H9 (cell line): ENCODE results near the gene DUSP2. TPM values are rescaled to one million over a fixed set of nuclear protein-coding genes. Genes with fewer than 3 reads are reported as not detected.

Experiments used
- DNase-seq: peaks from one replicate; pipeline ENCODE4 v3.0.0-alpha.2; 2017
- H2AFZ ChIP-seq: one replicate; pipeline ENCODE4 v1.6.1; 2013; ENCODE audit warnings: mild to moderate bottlenecking, low read length, control low read depth, moderate library complexity
- H2AK5ac ChIP-seq: 2 replicates; pipeline ENCODE4 v1.6.1; 2013; ENCODE audit warnings: low read length, control low read depth, mixed read lengths; ENCODE audit not compliant: insufficient read length
- H2BK120ac ChIP-seq: one replicate; pipeline ENCODE4 v1.6.1; 2013; ENCODE audit warnings: low read depth, mild to moderate bottlenecking, low read length, control low read depth, inconsistent platforms; ENCODE audit not compliant: poor library complexity, severe bottlenecking
- H2BK12ac ChIP-seq: 2 replicates; pipeline ENCODE4 v1.6.1; 2013; ENCODE audit warnings: low read length, control low read depth, mixed read lengths, low read depth; ENCODE audit not compliant: insufficient read length
- H2BK15ac ChIP-seq: 2 replicates; pipeline ENCODE4 v1.6.1; 2013; ENCODE audit warnings: low read depth, low read length, control low read depth
- H2BK20ac ChIP-seq: one replicate; pipeline ENCODE4 v1.6.1; 2013; ENCODE audit warnings: low read depth, mild to moderate bottlenecking, low read length, control low read depth, inconsistent platforms; ENCODE audit not compliant: poor library complexity, severe bottlenecking
- H2BK5ac ChIP-seq: 2 replicates; pipeline ENCODE4 v1.6.1; 2013; ENCODE audit warnings: low read length, control low read depth, mixed read lengths; ENCODE audit not compliant: insufficient read length
- H3K14ac ChIP-seq: 2 replicates; pipeline ENCODE4 v1.6.1; 2013; ENCODE audit warnings: low read length, control low read depth; ENCODE audit not compliant: insufficient read depth
- H3K18ac ChIP-seq: 2 replicates; pipeline ENCODE4 v1.6.1; 2013; ENCODE audit warnings: low read depth, mild to moderate bottlenecking, mixed read lengths, low read length, control low read depth; ENCODE audit not compliant: insufficient read length
- H3K23ac ChIP-seq: 2 replicates; pipeline ENCODE4 v1.6.1; 2013; ENCODE audit warnings: low read length, control low read depth, mixed read lengths, low read depth; ENCODE audit not compliant: insufficient read length
- H3K23me2 ChIP-seq: 2 replicates; pipeline ENCODE4 v1.6.1; 2013; ENCODE audit warnings: low read depth, mild to moderate bottlenecking, mixed read lengths, low read length, control low read depth; ENCODE audit not compliant: insufficient read length, poor library complexity, severe bottlenecking
- H3K27ac ChIP-seq: 2 replicates; pipeline ENCODE4 v1.5.1; 2013; ENCODE audit warnings: low read length, control low read depth, mixed read lengths, low read depth; ENCODE audit not compliant: insufficient read length
- H3K27me3 ChIP-seq: 2 replicates; pipeline ENCODE4 v1.6.1; 2013; ENCODE audit warnings: low read length, control low read depth, inconsistent platforms; ENCODE audit not compliant: insufficient read depth
- H3K4ac ChIP-seq: 2 replicates; pipeline ENCODE4 v1.6.1; 2013; ENCODE audit warnings: low read depth, mild to moderate bottlenecking, control low read depth, inconsistent platforms, low read length, moderate library complexity
- H3K4me1 ChIP-seq: 2 replicates; pipeline ENCODE4 v1.6.1; 2013; ENCODE audit warnings: low read length, control low read depth, inconsistent platforms; ENCODE audit not compliant: insufficient read depth
- H3K4me2 ChIP-seq: 2 replicates; pipeline ENCODE4 v1.6.1; 2013; ENCODE audit warnings: low read length, control low read depth, mixed read lengths; ENCODE audit not compliant: insufficient read length, insufficient read depth
- H3K56ac ChIP-seq: 2 replicates; pipeline ENCODE4 v1.6.1; 2013; ENCODE audit warnings: low read depth, mild to moderate bottlenecking, mixed read lengths, low read length, control low read depth; ENCODE audit not compliant: insufficient read length
- H3K79me1 ChIP-seq: 2 replicates; pipeline ENCODE4 v1.6.1; 2013; ENCODE audit warnings: low read depth, mild to moderate bottlenecking, moderate library complexity, low read length, control low read depth, inconsistent platforms; ENCODE audit not compliant: insufficient read depth, poor library complexity, severe bottlenecking
- H3K79me2 ChIP-seq: 2 replicates; pipeline ENCODE4 v1.6.1; 2013; ENCODE audit warnings: low read length, control low read depth, inconsistent platforms; ENCODE audit not compliant: insufficient read depth
- H3K9ac ChIP-seq: 2 replicates; pipeline ENCODE4 v1.6.1; 2013; ENCODE audit warnings: low read length, control low read depth, mixed read lengths; ENCODE audit not compliant: insufficient read length; ENCODE audit errors: extremely low read depth
- H3K9me3 ChIP-seq: one replicate; pipeline ENCODE4 v1.6.1; 2013; ENCODE audit warnings: low read depth, low read length, inconsistent platforms; ENCODE audit not compliant: control insufficient read depth
- H3T11ph ChIP-seq: one replicate; pipeline ENCODE4 v1.6.1; 2013; ENCODE audit warnings: mild to moderate bottlenecking, low read length, control low read depth, inconsistent platforms
- H4K20me1 ChIP-seq: one replicate; pipeline ENCODE4 v1.6.1; 2013; ENCODE audit not compliant: control insufficient read depth, insufficient read length, insufficient read depth
- H4K5ac ChIP-seq: 2 replicates; pipeline ENCODE4 v1.6.1; 2013; ENCODE audit warnings: low read depth, mild to moderate bottlenecking, mixed read lengths, low read length, control low read depth; ENCODE audit not compliant: insufficient read length
- H4K8ac ChIP-seq: replicated peaks from 2 replicates; pipeline ENCODE4 v1.6.1; 2013; ENCODE audit warnings: low read length, control low read depth, mixed read lengths, low read depth; ENCODE audit not compliant: insufficient read length
- H4K91ac ChIP-seq: 2 replicates; pipeline ENCODE4 v1.6.1; 2013; ENCODE audit warnings: low read depth, mild to moderate bottlenecking, moderate library complexity, mixed read lengths, low read length, control low read depth; ENCODE audit not compliant: insufficient read length
- H3K27ac Mint-ChIP-seq, 3 experiments: 2 replicates in 2 of 3; 3 replicates in 1 of 3; pipeline ENCODE4 v1.8.0; 2020 to 2021; ENCODE audit warnings: mixed read lengths in 3 of 3, mild to moderate bottlenecking in 1 of 3, moderate library complexity in 1 of 3
- H3K27me3 Mint-ChIP-seq: 2 replicates; pipeline ENCODE4 v1.8.0; 2021; ENCODE audit warnings: low read depth, mild to moderate bottlenecking, moderate library complexity, mixed read lengths
- H3K36me3 Mint-ChIP-seq, 3 experiments: 2 replicates in 2 of 3; 3 replicates in 1 of 3; pipeline ENCODE4 v1.8.0; 2020 to 2021; ENCODE audit warnings: low read depth in 3 of 3, mixed read lengths in 3 of 3; ENCODE audit not compliant: insufficient read depth in 1 of 3
- H3K4me1 Mint-ChIP-seq, 2 experiments: 2 replicates each; pipeline ENCODE4 v1.8.0; 2020; ENCODE audit warnings: mixed read lengths in 2 of 2
- H3K4me3 Mint-ChIP-seq, 2 experiments: 2 replicates in 1 of 2; 3 replicates in 1 of 2; pipeline ENCODE4 v1.8.0; 2020 to 2021; ENCODE audit warnings: mild to moderate bottlenecking in 2 of 2, mixed read lengths in 2 of 2, moderate library complexity in 1 of 2
- H3K9me3 Mint-ChIP-seq, 2 experiments: 2 replicates in 1 of 2; 3 replicates in 1 of 2; pipeline ENCODE4 v1.8.0; 2020; ENCODE audit warnings: mild to moderate bottlenecking in 2 of 2, mixed read lengths in 2 of 2, moderate library complexity in 1 of 2
- WGBS: extraction: QIAGEN DNeasy Blood & Tissue Kit; methylation state at CpG from one replicate; pipeline ENCODE4 v1.1.7; 2013; ENCODE audit warnings: missing lambda C conversion rate, low lambda C conversion rate, mixed read lengths; ENCODE audit not compliant: insufficient read length; ENCODE audit errors: extremely low coverage; 5-methylcytosine and 5-hydroxymethylcytosine counted together
- total RNA-seq: library from RNA; stranded (reverse); gene quantifications from 2 replicates; pipeline ENCODE4 v1.2.1, GENCODE V29; 2021
- TF ChIP-seq, protein P1 (sequence below): fragments of 200-600 bp; sonication (generic); conservative IDR thresholded peaks from 3 replicates; pipeline ENCODE4 v1.8.0; 2021; ENCODE audit warnings: antibody characterized with exemption, mild to moderate bottlenecking

Gene DUSP2
- total RNA-seq, 1 experiment from 2014 or later: 14.9 TPM

DNA sequence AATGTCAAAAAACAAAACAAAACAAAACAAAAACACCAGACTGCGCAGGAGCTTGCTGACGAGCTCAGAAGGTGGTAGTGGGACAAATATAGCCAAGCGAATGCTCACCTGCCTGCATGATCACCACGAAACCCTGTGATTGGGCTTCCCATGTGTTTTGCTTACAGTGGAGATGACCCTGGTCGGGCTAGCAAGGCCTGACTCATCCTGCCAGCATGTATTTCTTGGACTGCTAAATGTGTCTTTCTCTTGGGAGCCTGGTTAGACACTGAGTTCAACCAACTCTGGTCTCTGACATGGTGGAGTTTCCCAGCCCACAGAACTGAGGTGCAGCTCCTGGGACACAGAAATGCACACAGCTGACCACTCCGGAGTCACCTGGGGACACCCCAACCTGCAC is 30.7 kb upstream of the DUSP2 start:
- Mint-ChIP-seq H3K4me3 (no peak overlapping the region), H3K4me1 (no peaks in the 10 kb centered on the region), H3K9me3 (no peaks in the 10 kb centered on the region), H3K27me3 (peaks cover 4% of the 10 kb centered on the region), H3K27ac (peak overlapping the region in 1 of 3 experiments; percentile 70; a peak in 1 of 7 replicates), H3K36me3 (no peaks in the 10 kb centered on the region)
- H3K56ac ChIP-seq: no peak overlapping the region
- H3K27me3 ChIP-seq: no peaks in the 10 kb centered on the region
- no peak overlapping the region for H2BK20ac ChIP-seq
- H3K79me1 ChIP-seq: no peaks in the 10 kb centered on the region
- H4K8ac ChIP-seq: no peak overlapping the region
- no peak overlapping the region for H3K9ac ChIP-seq
- no peak overlapping the region for H2BK5ac ChIP-seq
- H3K18ac ChIP-seq: no peak overlapping the region
- no peak overlapping the region for H3K4me2 ChIP-seq
- H3K79me2 ChIP-seq: no peaks in the 10 kb centered on the region
- no peak overlapping the region for H2BK120ac ChIP-seq
- no peak overlapping the region for H4K91ac ChIP-seq
- H3K27ac ChIP-seq: no peak overlapping the region
- no peak overlapping the region for H3K4ac ChIP-seq
- H4K20me1 ChIP-seq: no peaks in the 10 kb centered on the region
- no peak overlapping the region for H2AFZ ChIP-seq
- no peak overlapping the region for H3T11ph ChIP-seq
- WGBS: no CpG with 5 or more reads among the region's 6 CpGs
- no peaks in the 10 kb centered on the region for H3K9me3 ChIP-seq
- TF ChIP-seq, protein P1, sequence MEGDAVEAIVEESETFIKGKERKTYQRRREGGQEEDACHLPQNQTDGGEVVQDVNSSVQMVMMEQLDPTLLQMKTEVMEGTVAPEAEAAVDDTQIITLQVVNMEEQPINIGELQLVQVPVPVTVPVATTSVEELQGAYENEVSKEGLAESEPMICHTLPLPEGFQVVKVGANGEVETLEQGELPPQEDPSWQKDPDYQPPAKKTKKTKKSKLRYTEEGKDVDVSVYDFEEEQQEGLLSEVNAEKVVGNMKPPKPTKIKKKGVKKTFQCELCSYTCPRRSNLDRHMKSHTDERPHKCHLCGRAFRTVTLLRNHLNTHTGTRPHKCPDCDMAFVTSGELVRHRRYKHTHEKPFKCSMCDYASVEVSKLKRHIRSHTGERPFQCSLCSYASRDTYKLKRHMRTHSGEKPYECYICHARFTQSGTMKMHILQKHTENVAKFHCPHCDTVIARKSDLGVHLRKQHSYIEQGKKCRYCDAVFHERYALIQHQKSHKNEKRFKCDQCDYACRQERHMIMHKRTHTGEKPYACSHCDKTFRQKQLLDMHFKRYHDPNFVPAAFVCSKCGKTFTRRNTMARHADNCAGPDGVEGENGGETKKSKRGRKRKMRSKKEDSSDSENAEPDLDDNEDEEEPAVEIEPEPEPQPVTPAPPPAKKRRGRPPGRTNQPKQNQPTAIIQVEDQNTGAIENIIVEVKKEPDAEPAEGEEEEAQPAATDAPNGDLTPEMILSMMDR: no peak
- no peak overlapping the region for H2BK12ac ChIP-seq
- H3K23ac ChIP-seq: no peak overlapping the region
- no peak overlapping the region for H3K14ac ChIP-seq
- H2BK15ac ChIP-seq: no peak overlapping the region
- no peak overlapping the region for H4K5ac ChIP-seq
- H2AK5ac ChIP-seq: no peak overlapping the region
- no peaks in the 10 kb centered on the region for H3K4me1 ChIP-seq
- H3K23me2 ChIP-seq: no peaks in the 10 kb centered on the region
- DNase-seq: no peak
